ENCODE data around the gene DDX51.

The DDX51 gene

GRCh38 chr12:132147423-132148367 lies 3.6 kb upstream of the DDX51 start:
- Histone ChIP-seq H3K4me1 (ENCODE audit: insufficient read depth, low read length) (no peaks in the 10 kb centered on the region), H3K9ac (ENCODE audit: low read depth, low read length) (no peak overlapping the region), H3K9me3 (ENCODE audit: control insufficient read depth, insufficient read depth, low read length) (no peaks in the 10 kb centered on the region), H3K36me3 (ENCODE audit: insufficient read depth, low read length) (no peaks in the 10 kb centered on the region; the same call in 1 of the 2 replicates)

GRCh38 chr12:132146772-132147422 lies 2.8 kb upstream of the DDX51 start:
- Histone ChIP-seq H3K4me1 (ENCODE audit: insufficient read depth, low read length) (no peaks in the 10 kb centered on the region), H3K36me3 (ENCODE audit: insufficient read depth, low read length) (no peaks in the 10 kb centered on the region; the same call in 1 of the 2 replicates), H3K9me3 (ENCODE audit: control insufficient read depth, insufficient read depth, low read length) (no peaks in the 10 kb centered on the region), H3K9ac (ENCODE audit: low read depth, low read length) (no peak overlapping the region)

GRCh38 chr12:132146098-132146497 lies 2.0 kb upstream of the DDX51 start:
- Histone ChIP-seq H3K4me1 (ENCODE audit: insufficient read depth, low read length) (no peaks in the 10 kb centered on the region), H3K9ac (ENCODE audit: low read depth, low read length) (no peak overlapping the region), H3K36me3 (ENCODE audit: insufficient read depth, low read length) (peaks cover 1% of the 10 kb centered on the region), H3K9me3 (ENCODE audit: control insufficient read depth, insufficient read depth, low read length) (no peaks in the 10 kb centered on the region)

GRCh38 chr12:132145334-132145733 lies 1.2 kb upstream of the DDX51 start:
- H3K9ac ChIP-seq (ENCODE audit: low read depth, low read length): peak overlapping the region; percentile 74; the same call in 1 of the 2 replicates
- H3K9me3 ChIP-seq (ENCODE audit: control insufficient read depth, insufficient read depth, low read length): no peaks in the 10 kb centered on the region
- H3K36me3 ChIP-seq (ENCODE audit: insufficient read depth, low read length): peaks cover 9% of the 10 kb centered on the region
- H3K4me1 ChIP-seq (ENCODE audit: insufficient read depth, low read length): no peaks in the 10 kb centered on the region

GRCh38 chr12:132144810-132145168 lies 670 bp upstream of the DDX51 start:
- peak overlapping the region; percentile 74 for H3K9ac ChIP-seq (ENCODE audit: low read depth, low read length)
- no peaks in the 10 kb centered on the region for H3K4me1 ChIP-seq (ENCODE audit: insufficient read depth, low read length)
- peaks cover 11% of the 10 kb centered on the region for H3K36me3 ChIP-seq (ENCODE audit: insufficient read depth, low read length)
- H3K9me3 ChIP-seq (ENCODE audit: control insufficient read depth, insufficient read depth, low read length): no peaks in the 10 kb centered on the region

GRCh38 chr12:132143336-132144071 lies 615 bp downstream of the DDX51 start:
- H3K9ac ChIP-seq (ENCODE audit: low read depth, low read length): peak overlapping the region; percentile 74
- H3K36me3 ChIP-seq (ENCODE audit: insufficient read depth, low read length): peaks cover 17% of the 10 kb centered on the region; the same call in 1 of the 2 replicates
- H3K9me3 ChIP-seq (ENCODE audit: control insufficient read depth, insufficient read depth, low read length): no peaks in the 10 kb centered on the region
- H3K4me1 ChIP-seq (ENCODE audit: insufficient read depth, low read length): no peaks in the 10 kb centered on the region

- Histone ChIP-seq H3K9ac (ENCODE audit: low read depth, low read length) (peak overlapping the region; percentile 74; the same call in 1 of the 2 replicates), H3K36me3 (ENCODE audit: insufficient read depth, low read length) (peaks cover 17% of the 10 kb centered on the region; the same call in 1 of the 2 replicates)
These were observed 1.3 kb downstream of the DDX51 start for GRCh38 chr12:132142679-132143335.

GRCh38 chr12:132141976-132142678 lies 2.0 kb downstream of the DDX51 start:
- H3K9me3 ChIP-seq (ENCODE audit: control insufficient read depth, insufficient read depth, low read length): no peaks in the 10 kb centered on the region
- no peak overlapping the region for H3K9ac ChIP-seq (ENCODE audit: low read depth, low read length)
- peaks cover 17% of the 10 kb centered on the region; the same call in 1 of the 2 replicates for H3K36me3 ChIP-seq (ENCODE audit: insufficient read depth, low read length)
- no peaks in the 10 kb centered on the region for H3K4me1 ChIP-seq (ENCODE audit: insufficient read depth, low read length)

More at GRCh38 chr12:132142679-132143335, 1.3 kb downstream of the DDX51 start:
- Histone ChIP-seq H3K4me1 (ENCODE audit: insufficient read depth, low read length) (no peaks in the 10 kb centered on the region), H3K9me3 (ENCODE audit: control insufficient read depth, insufficient read depth, low read length) (no peaks in the 10 kb centered on the region)

- H3K36me3 ChIP-seq (ENCODE audit: insufficient read depth, low read length): peaks cover 17% of the 10 kb centered on the region; the same call in 1 of the 2 replicates
- no peaks in the 10 kb centered on the region for H3K9me3 ChIP-seq (ENCODE audit: control insufficient read depth, insufficient read depth, low read length)
- no peak overlapping the region for H3K9ac ChIP-seq (ENCODE audit: low read depth, low read length)
- H3K4me1 ChIP-seq (ENCODE audit: insufficient read depth, low read length): no peaks in the 10 kb centered on the region
These were observed 2.9 kb downstream of the DDX51 start for GRCh38 chr12:132140918-132141841.

GRCh38 chr12:132140501-132140900 lies 3.6 kb downstream of the DDX51 start:
- no peaks in the 10 kb centered on the region for H3K9me3 ChIP-seq (ENCODE audit: control insufficient read depth, insufficient read depth, low read length)
- H3K36me3 ChIP-seq (ENCODE audit: insufficient read depth, low read length): peaks cover 17% of the 10 kb centered on the region; the same call in 1 of the 2 replicates
- H3K9ac ChIP-seq (ENCODE audit: low read depth, low read length): no peak overlapping the region
- no peaks in the 10 kb centered on the region for H3K4me1 ChIP-seq (ENCODE audit: insufficient read depth, low read length)

- Histone ChIP-seq H3K9ac (ENCODE audit: low read depth, low read length) (no peak overlapping the region), H3K36me3 (ENCODE audit: insufficient read depth, low read length) (peaks cover 17% of the 10 kb centered on the region; the same call in 1 of the 2 replicates), H3K9me3 (ENCODE audit: control insufficient read depth, insufficient read depth, low read length) (no peaks in the 10 kb centered on the region), H3K4me1 (ENCODE audit: insufficient read depth, low read length) (no peaks in the 10 kb centered on the region)
These were observed 4.2 kb downstream of the DDX51 start for GRCh38 chr12:132139912-132140311.

GRCh38 chr12:132138941-132139871 lies 4.9 kb downstream of the DDX51 start:
- H3K9ac ChIP-seq (ENCODE audit: low read depth, low read length): no peak overlapping the region
- peaks cover 17% of the 10 kb centered on the region; the same call in 1 of the 2 replicates for H3K36me3 ChIP-seq (ENCODE audit: insufficient read depth, low read length)
- no peaks in the 10 kb centered on the region for H3K4me1 ChIP-seq (ENCODE audit: insufficient read depth, low read length)
- H3K9me3 ChIP-seq (ENCODE audit: control insufficient read depth, insufficient read depth, low read length): no peaks in the 10 kb centered on the region
